GM12878 (cell line): ENCODE results near the gene EVX1. TPM values are rescaled to one million over a fixed set of nuclear protein-coding genes. Genes with fewer than 3 reads are reported as not detected.

Experiments
- ATAC-seq: fragments of 200-7000 bp; cut with Tn5 transposase; 3 replicates; pipeline ENCODE4 v1.9.1; 2020; ENCODE audit warnings: mild to moderate bottlenecking, moderate library complexity
- Bru-seq: library from RNA; stranded (reverse); fragments of 400-500 nt; gene quantifications from one replicate; lab custom pipeline; 2021; lab: Mats Ljungman, UMichigan
- BruChase-seq, 2 experiments: library from RNA; stranded (reverse); fragments of 400-500 nt; gene quantifications; one replicate each; lab custom pipeline; 2021; lab: Mats Ljungman, UMichigan
- BruUV-seq: library from RNA; stranded (reverse); fragments of 400-500 nt; replicated peaks from 2 replicates; lab custom pipeline; 2021; lab: Mats Ljungman, UMichigan
- CTCF ChIA-PET: fragments of 300-600 bp; sonication (Branson Sonifier 250); formaldehyde crosslinking; extraction: SDS; loops from one replicate; lab custom pipeline; 2021; ENCODE audit warnings: inconsistent platforms; lab: Yijun Ruan, JAX
- POLR2A ChIA-PET: fragments of 350-600 bp; formaldehyde crosslinking; extraction: SDS; loops from one replicate; lab custom pipeline; 2021; ENCODE audit warnings: inconsistent platforms; lab: Charles Lee
- RAD21 ChIA-PET: fragments of 300-600 bp; sonication (Branson Sonifier 250); formaldehyde crosslinking; loops from one replicate; lab custom pipeline; 2023; ENCODE audit warnings: antibody characterized with exemption; ENCODE audit not compliant: unreplicated experiment; lab: Charles Lee
- SMC1A ChIA-PET: fragments of 300-600 bp; sonication (Branson Sonifier 250); formaldehyde crosslinking; loops from one replicate; lab custom pipeline; 2023; ENCODE audit not compliant: unreplicated experiment, uncharacterized antibody; lab: Charles Lee
- DNase-seq: peaks from one replicate; pipeline ENCODE4 v3.0.0-alpha.2; 2011; ENCODE audit warnings: low read depth, low spot score
- FAIRE-seq: peaks from 3 replicates; lab custom pipeline; 2011; peaks lifted over from hg19 to GRCh38; lab: Jason Lieb, UNC
- H2AFZ ChIP-seq: 2 replicates; pipeline ENCODE4 v1.6.0; 2011; ENCODE audit warnings: low read depth, low read length, control low read depth; ENCODE audit not compliant: control insufficient read depth
- H3K27ac ChIP-seq: 2 replicates; pipeline ENCODE4 v1.5.1; 2011; ENCODE audit warnings: control low read depth; ENCODE audit not compliant: control insufficient read depth, insufficient read depth
- H3K27me3 ChIP-seq, 2 experiments: replicated peaks in 1 of 2; 2 replicates each; pipeline versions ENCODE4 v1.6.0 to v1.6.1; 2011; ENCODE audit warnings: low read length in 1 of 2; ENCODE audit not compliant: control insufficient read depth in 2 of 2, insufficient read depth in 2 of 2
- H3K36me3 ChIP-seq, 2 experiments: 2 replicates each; pipeline ENCODE4 v1.5.1; 2011; ENCODE audit warnings: low read length in 1 of 2; ENCODE audit not compliant: control insufficient read depth in 2 of 2, insufficient read depth in 2 of 2
- H3K4me1 ChIP-seq: 2 replicates; pipeline ENCODE4 v1.6.1; 2011; ENCODE audit warnings: mild to moderate bottlenecking, low read length, moderate library complexity, mixed read lengths; ENCODE audit not compliant: control insufficient read depth, insufficient read depth
- H3K4me2 ChIP-seq: 2 replicates; pipeline ENCODE4 v1.6.0; 2011; ENCODE audit warnings: control low read depth; ENCODE audit not compliant: control insufficient read depth, insufficient read depth
- H3K4me3 ChIP-seq: fragments of 200-600 bp; sonication (generic); 2 replicates; pipeline ENCODE4 v1.5.1; 2016
- H3K79me2 ChIP-seq: 2 replicates; pipeline ENCODE4 v1.6.0; 2011; ENCODE audit warnings: low read length; ENCODE audit not compliant: control insufficient read depth, insufficient read depth
- H3K9ac ChIP-seq: 2 replicates; pipeline ENCODE4 v1.8.0; 2011; ENCODE audit warnings: low read length, control low read depth, mixed read lengths; ENCODE audit not compliant: control insufficient read depth, insufficient read depth
- H3K9me3 ChIP-seq: replicated peaks from 3 replicates; pipeline ENCODE4 v1.5.1; 2011; ENCODE audit warnings: mild to moderate bottlenecking, low read length; ENCODE audit not compliant: control insufficient read depth, insufficient read depth
- H4K20me1 ChIP-seq: 2 replicates; pipeline ENCODE4 v1.6.0; 2011; ENCODE audit not compliant: control insufficient read depth, insufficient read depth
- EP300 ChIP-seq, 2 experiments: fragments of 150-350 bp in 1 of 2; IDR thresholded peaks; 2 replicates each; pipeline ENCODE4 v1.6.1; 2011 to 2012; ENCODE audit warnings: low read depth in 2 of 2, low read length in 2 of 2, borderline replicate concordance in 1 of 2, improper control_type of control experiment in 1 of 2, inconsistent platforms in 1 of 2; ENCODE audit not compliant: control insufficient read depth in 1 of 2
- EZH2 ChIP-seq: IDR thresholded peaks from 2 replicates; pipeline ENCODE4 v1.6.1; 2012; ENCODE audit warnings: low read depth, mild to moderate bottlenecking, control low read depth, inconsistent platforms, low read length, borderline replicate concordance; ENCODE audit not compliant: control insufficient read depth
- HDAC6 ChIP-seq: fragments of 200-600 bp; sonication (generic); IDR thresholded peaks from one replicate; pipeline ENCODE4 v1.8.0; 2017; ENCODE audit warnings: antibody characterized with exemption; ENCODE audit not compliant: unreplicated experiment
- NRF1 ChIP-seq: conservative IDR thresholded peaks from 2 replicates; pipeline ENCODE4 v1.6.1; 2011; ENCODE audit warnings: mild to moderate bottlenecking, low read depth, low read length, improper control_type of control experiment
- PAX5 ChIP-seq: IDR thresholded peaks from 2 replicates; pipeline ENCODE4 v1.6.1; 2011; ENCODE audit warnings: low read depth, low read length, borderline replicate concordance
- PML ChIP-seq: IDR thresholded peaks from 2 replicates; pipeline ENCODE4 v1.6.1; 2012; ENCODE audit warnings: low read length, inconsistent platforms
- POLR2AphosphoS2 ChIP-seq: IDR thresholded peaks from 2 replicates; pipeline ENCODE4 v1.6.1; 2011; ENCODE audit warnings: low read depth, mild to moderate bottlenecking, low read length, improper control_type of control experiment, moderate library complexity
- SPI1 ChIP-seq: IDR thresholded peaks from 2 replicates; pipeline ENCODE4 v1.6.1; 2011; ENCODE audit warnings: low read depth, mild to moderate bottlenecking, low read length, moderate library complexity, borderline replicate concordance; ENCODE audit not compliant: insufficient read depth
- WRNIP1 ChIP-seq: IDR thresholded peaks from 2 replicates; pipeline ENCODE4 v1.6.1; 2011; ENCODE audit warnings: low read depth, low read length, improper control_type of control experiment, borderline replicate concordance
- WGBS: methylation state at CpG from one replicate; pipeline ENCODE4 v1.1.6; 2016; ENCODE audit warnings: low lambda C conversion rate; ENCODE audit not compliant: insufficient replicate concordance, insufficient coverage; ENCODE audit errors: missing lambda C conversion rate; 5-methylcytosine and 5-hydroxymethylcytosine counted together
- in situ Hi-C: fragments of 300-500 bp; cut with MboI; formaldehyde crosslinking; loops from 9 replicates; pipeline ENCODE4 v1.14.3; 2018; ENCODE audit warnings: mixed read lengths
- intact Hi-C: fragments of 100-400 bp; cut with micrococcal nuclease; formaldehyde crosslinking; loops from one replicate; pipeline ENCODE4 v1.14.2; 2022; ENCODE audit not compliant: unreplicated experiment
- long read RNA-seq, 2 experiments: library from polyadenylated mRNA; unstranded; transcript quantifications; one replicate each; pipeline ENCODE4 v2.0.0, GENCODE V29; 2019 to 2020
- polyA minus RNA-seq, 3 experiments: library from RNA; depleted of rRNA, polyadenylated mRNA; stranded (reverse); fragments of >200 nt; gene quantifications; 2 replicates each; pipeline ENCODE4 v1.2.3, GENCODE V29; 2011
- polyA plus RNA-seq, 11 experiments: library from polyadenylated mRNA; depleted of rRNA in 4 of 11; unstranded in 6 of 11; stranded (reverse) in 5 of 11; fragments of >200 nt; fragmentation: Nextera tagmentation in 4 of 11; fragmentation: Illumina TruSeq in 1 of 11; extraction: Ambion mirVana in 4 of 11; extraction: Trizol in 1 of 11; gene quantifications; 1 replicate in 1 of 11; 2 replicates in 10 of 11; pipeline versions ENCODE4 v1.2.1 to v1.2.3, GENCODE V29; 2011 to 2016; ENCODE audit warnings: inconsistent platforms in 2 of 11, missing spikeins in 2 of 11, low read depth in 1 of 11
- total RNA-seq, 4 experiments: library from RNA; depleted of rRNA in 3 of 4; stranded (reverse); fragments of >200 nt in 3 of 4; fragmentation: Illumina TruSeq in 1 of 4; extraction: Trizol in 1 of 4; gene quantifications; 2 replicates each; pipeline versions ENCODE4 v1.2.1 to v1.2.3, GENCODE V29; 2013 to 2021
- TF ChIP-seq, protein P1 (sequence below): IDR thresholded peaks from 2 replicates; pipeline ENCODE4 v1.6.1; 2012; ENCODE audit warnings: low read depth, low read length, improper control_type of control experiment
- TF ChIP-seq, protein P2 (sequence below): IDR thresholded peaks from 2 replicates; pipeline ENCODE4 v1.6.1; 2011; ENCODE audit warnings: low read depth, mild to moderate bottlenecking, low read length, moderate library complexity, borderline replicate concordance; ENCODE audit errors: extremely low read depth

EVX1 gene
- total RNA-seq (2013; cell fraction: nucleolus; rRNA removed) = not detected in 2 replicates
- total RNA-seq (2014; rRNA removed) (not detected in 2 replicates), total RNA-seq (2014; rRNA removed; fragmentation: Illumina TruSeq; extraction: Trizol) (not detected in 2 replicates), total RNA-seq (2021) (not detected in 2 replicates), polyA plus RNA-seq (2011; rRNA removed) (not detected in 2 replicates), polyA plus RNA-seq (2014; fragmentation: Illumina TruSeq; extraction: Trizol) (not detected in 2 replicates), polyA plus RNA-seq (2014; fragmentation: Nextera tagmentation; extraction: Ambion mirVana) (not detected), polyA plus RNA-seq (2014; rRNA removed) (not detected in 2 replicates), polyA plus RNA-seq (2016; fragmentation: Nextera tagmentation; extraction: Ambion mirVana) (not detected), polyA minus RNA-seq (2011; rRNA and poly(A)+ RNA removed) (not detected in 2 replicates), Bru-seq, nascent RNA (not detected), BruChase-seq, experiment 1, labeled RNA remaining after a 6-hour chase (not detected), BruChase-seq, experiment 2, labeled RNA remaining after a 2-hour chase (not detected)
- polyA plus RNA-seq (2011; ENCODE audit: low read depth) = not detected
- not detected in 2 replicates for polyA plus RNA-seq (2011; cell fraction: cytosol; rRNA removed)
- polyA plus RNA-seq (2011; cell fraction: nucleus; rRNA removed) = not detected in 2 replicates
- not detected in 2 replicates for polyA plus RNA-seq (2012)
- not detected in 2 replicates for polyA minus RNA-seq (2011; cell fraction: cytosol; rRNA and poly(A)+ RNA removed)
- not detected in 2 replicates for polyA minus RNA-seq (2011; cell fraction: nucleus; rRNA and poly(A)+ RNA removed)
- long read RNA-seq, experiment 1 = 0 reads
- long read RNA-seq, experiment 2 = 0 reads

DNA sequence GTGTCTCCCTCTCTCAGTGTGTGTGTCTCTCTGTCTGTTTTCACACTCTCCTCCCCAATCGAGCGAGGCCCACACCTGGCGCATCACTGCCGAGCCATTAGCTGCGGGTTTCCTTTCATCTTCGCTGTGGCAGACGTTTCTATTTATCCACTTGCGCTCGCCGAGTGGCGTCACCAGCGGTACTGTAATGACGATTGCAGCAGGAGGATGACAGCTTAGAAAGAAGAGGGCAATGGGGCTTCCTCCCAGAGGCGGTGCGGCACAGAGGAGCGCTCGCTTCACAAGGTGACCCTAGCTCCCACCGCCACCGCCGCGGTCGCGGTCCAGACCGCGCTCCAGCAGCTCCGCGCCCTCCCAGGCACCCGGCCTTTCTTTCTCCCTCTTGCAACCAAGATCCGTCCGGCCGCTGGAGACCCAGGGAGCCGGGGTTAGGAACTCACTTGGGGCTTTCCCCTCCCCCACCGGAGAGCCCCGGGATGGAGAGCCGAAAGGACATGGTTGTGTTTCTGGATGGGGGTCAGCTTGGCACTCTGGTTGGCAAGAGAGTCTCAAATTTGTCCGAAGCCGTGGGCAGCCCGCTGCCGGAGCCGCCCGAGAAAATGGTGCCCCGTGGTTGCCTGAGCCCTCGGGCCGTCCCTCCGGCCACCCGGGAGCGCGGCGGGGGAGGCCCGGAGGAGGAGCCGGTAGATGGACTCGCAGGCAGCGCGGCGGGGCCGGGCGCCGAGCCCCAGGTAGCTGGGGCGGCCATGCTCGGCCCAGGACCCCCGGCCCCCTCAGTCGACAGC lies at the start of gene EVX1:
EVX1 (plus strand) TSS at position 248 of the 785 bp plus-strand sequence; CDS start at position 477, 229 bp downstream.
- no peak for DNase-seq
- no peaks in the 10 kb centered on the region for H3K36me3 ChIP-seq
- H3K4me1 ChIP-seq = no peaks in the 10 kb centered on the region
- intact Hi-C loops = no loop called here
- H3K9me3 ChIP-seq = no peaks in the 10 kb centered on the region; the same call in 2 of the 3 replicates
- BruUV-seq = no TSS peak
- H3K4me2 ChIP-seq = no peak within 1 kb of the TSS
- ChIA-PET POLR2A (no interaction called here), RAD21 (interaction anchor here (0.5 kb wide), 1 partner anchor 24 kb away, joined by 3 read pairs; no protein-coding TSS in a partner anchor), CTCF (interaction anchor here (0.6 kb wide), 1 partner anchor 212 kb away, joined by 4 read pairs; no protein-coding TSS in a partner anchor), SMC1A (no interaction called here)
- no peaks in the 10 kb centered on the region for H3K79me2 ChIP-seq
- H3K4me3 ChIP-seq = no peak within 1 kb of the TSS
- no peaks in the 10 kb centered on the region for H4K20me1 ChIP-seq
- TF ChIP-seq EZH2 (no peak), POLR2AphosphoS2 (no peak), WRNIP1 (no peak), PML (no peak), PAX5 (no peak), EP300 (IDR thresholded peaks at IDR 0.05; ENCODE audit: borderline replicate concordance in 1 of 2, control insufficient read depth in 1 of 2, low read depth in 2 of 2, low read length in 2 of 2) (no peak), SPI1 (no peak), HDAC6 (no peak), NRF1 (no peak)
- TF ChIP-seq, protein P1, sequence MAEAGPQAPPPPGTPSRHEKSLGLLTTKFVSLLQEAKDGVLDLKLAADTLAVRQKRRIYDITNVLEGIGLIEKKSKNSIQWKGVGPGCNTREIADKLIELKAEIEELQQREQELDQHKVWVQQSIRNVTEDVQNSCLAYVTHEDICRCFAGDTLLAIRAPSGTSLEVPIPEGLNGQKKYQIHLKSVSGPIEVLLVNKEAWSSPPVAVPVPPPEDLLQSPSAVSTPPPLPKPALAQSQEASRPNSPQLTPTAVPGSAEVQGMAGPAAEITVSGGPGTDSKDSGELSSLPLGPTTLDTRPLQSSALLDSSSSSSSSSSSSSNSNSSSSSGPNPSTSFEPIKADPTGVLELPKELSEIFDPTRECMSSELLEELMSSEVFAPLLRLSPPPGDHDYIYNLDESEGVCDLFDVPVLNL = no peak
- TF ChIP-seq, protein P2, sequence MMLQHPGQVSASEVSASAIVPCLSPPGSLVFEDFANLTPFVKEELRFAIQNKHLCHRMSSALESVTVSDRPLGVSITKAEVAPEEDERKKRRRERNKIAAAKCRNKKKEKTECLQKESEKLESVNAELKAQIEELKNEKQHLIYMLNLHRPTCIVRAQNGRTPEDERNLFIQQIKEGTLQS = no peak
- no peak within 1 kb of the TSS for H2AFZ ChIP-seq
- in situ Hi-C loops = no loop called here
- no peak within 1 kb of the TSS for H3K9ac ChIP-seq
- no peak for FAIRE-seq
- peaks cover 25 to 26% of the 10 kb centered on the region in 2 experiments for H3K27me3 ChIP-seq
- WGBS = 13% methylated on average over 50 of the region's 62 CpGs
- ATAC-seq = no peak
- H3K27ac ChIP-seq = no peak within 1 kb of the TSS
